Mesenteric fat pad (tissue), 1 donor: ENCODE measurements around the gene MAD2L1BP. TPM values are rescaled to one million over a fixed set of nuclear protein-coding genes. Genes with fewer than 3 reads are reported as not detected.
"Not testable (repeated sequence)": the region's sequence is repeated elsewhere in the genome, so short reads cannot be mapped to it uniquely, and the experiment has no call there.

ENCODE experiments used
- DNase-seq: peaks from one replicate; pipeline ENCODE4 v3.0.0-alpha.2; 2020; ENCODE audit warnings: low spot score
- long read RNA-seq: library from polyadenylated mRNA; unstranded; transcript quantifications from one replicate; pipeline ENCODE4 v2.0.0, GENCODE V29; 2020
- total RNA-seq: library from RNA; stranded (reverse); fragmentation: NEBNext Ultra II Directional; extraction: Animal tissue kit (Norgen Biotek cat#: 25700); gene quantifications from one replicate; pipeline ENCODE4 v1.2.1, GENCODE V29; 2021
- donor health status: DM: yes; HTN: yes; CAD: no.

MAD2L1BP gene
- 19.0 TPM for total RNA-seq
- long read RNA-seq, transcript MAD2L1BP-201 (3 exons, 1,301 nt): major isoform, 38 of 39 reads
- long read RNA-seq, partial matches to known transcripts: 1 of 39 reads
- long read RNA-seq, other reads (novel, unspliced or antisense): 0 of 39 reads

GRCh38 chr6:43635387-43636307, at the start of gene MAD2L1BP:
Gene MAD2L1BP, plus strand, starts transcription at chr6:43635840. Its CDS starts 36 bp downstream, at chr6:43635876.
- DNase-seq: peak; percentile 94

GRCh38 chr6:43588194-43588593, 47.4 kb upstream of the MAD2L1BP start:
- DNase-seq: no peak

GRCh38 chr6:43589564-43589963, 46.1 kb upstream of the MAD2L1BP start:
- not testable (repeated sequence) for DNase-seq

- DNase-seq: no peak
Observed at GRCh38 chr6:43593938-43594337, 41.7 kb upstream of the MAD2L1BP start.

- DNase-seq: no peak
Observed at GRCh38 chr6:43600595-43600994, 35.0 kb upstream of the MAD2L1BP start.

GRCh38 chr6:43604174-43604573, 31.5 kb upstream of the MAD2L1BP start:
- no peak for DNase-seq

- DNase-seq: no peak
Observed at GRCh38 chr6:43606019-43606418, 29.6 kb upstream of the MAD2L1BP start.

GRCh38 chr6:43608310-43608763, 27.3 kb upstream of the MAD2L1BP start:
- no peak for DNase-seq

GRCh38 chr6:43608807-43609206, 26.8 kb upstream of the MAD2L1BP start:
- DNase-seq: no peak

- DNase-seq: no peak
Observed at GRCh38 chr6:43609402-43609801, 26.2 kb upstream of the MAD2L1BP start.

GRCh38 chr6:43610431-43610830, 25.2 kb upstream of the MAD2L1BP start:
- no peak for DNase-seq

GRCh38 chr6:43613721-43614395, 21.8 kb upstream of the MAD2L1BP start:
- peak; percentile 18 for DNase-seq

GRCh38 chr6:43614396-43614730, 21.3 kb upstream of the MAD2L1BP start:
- DNase-seq: no peak

- peak; percentile 20 for DNase-seq
Observed at GRCh38 chr6:43616725-43617472, 18.7 kb upstream of the MAD2L1BP start.

- peak; percentile 59 for DNase-seq
Observed at GRCh38 chr6:43621078-43621835, 14.4 kb upstream of the MAD2L1BP start.

GRCh38 chr6:43621836-43622180, 13.8 kb upstream of the MAD2L1BP start:
- DNase-seq: peak; percentile 78

- DNase-seq: peak; percentile 62
Observed at GRCh38 chr6:43622541-43622940, 13.1 kb upstream of the MAD2L1BP start.

- DNase-seq: peak; percentile 74
Observed at GRCh38 chr6:43623880-43624785, 11.5 kb upstream of the MAD2L1BP start.

- DNase-seq: peak; percentile 39
Observed at GRCh38 chr6:43624786-43625288, 10.8 kb upstream of the MAD2L1BP start.
